IMR-90 (cell line): ENCODE measurements around the gene COL23A1. TPM values are rescaled to one million over a fixed set of nuclear protein-coding genes. Genes with fewer than 3 reads are reported as not detected.

ENCODE experiments used
- ATAC-seq: fragments of 200-7000 bp; cut with Tn5 transposase; 2 replicates; pipeline ENCODE4 v1.9.1; 2020; ENCODE audit warnings: low read depth, mild to moderate bottlenecking, moderate library complexity
- BruUV-seq: library from RNA; stranded (reverse); fragments of 400-500 nt; replicated peaks from 2 replicates; lab custom pipeline; 2021; lab: Mats Ljungman, UMichigan
- CTCF ChIA-PET: fragments of 300-600 bp; formaldehyde crosslinking; extraction: SDS; loops from one replicate; lab custom pipeline; 2021; ENCODE audit warnings: antibody characterized with exemption; lab: Yijun Ruan, JAX
- POLR2A ChIA-PET: fragments of 300-600 bp; sonication (Branson Sonifier 250); formaldehyde crosslinking; loops from one replicate; lab custom pipeline; 2022; ENCODE audit warnings: antibody characterized with exemption; ENCODE audit not compliant: unreplicated experiment; lab: Charles Lee
- DNase-seq: peaks from one replicate; pipeline ENCODE4 v3.0.0; 2013
- H2AFZ ChIP-seq: replicated peaks from 2 replicates; pipeline ENCODE3; 2013; ENCODE audit warnings: low read length, mild to moderate bottlenecking; ENCODE audit not compliant: poor library complexity
- H2AK5ac ChIP-seq: 2 replicates; pipeline ENCODE4 v1.6.1; 2013; ENCODE audit warnings: low read depth, low read length, inconsistent platforms
- H2AK9ac ChIP-seq: replicated peaks from 2 replicates; pipeline ENCODE3; 2013; ENCODE audit warnings: mild to moderate bottlenecking, low read depth, low read length, moderate library complexity; ENCODE audit not compliant: poor library complexity
- H2BK120ac ChIP-seq: 2 replicates; pipeline ENCODE4 v1.6.1; 2013; ENCODE audit warnings: low read depth, low read length, inconsistent platforms
- H2BK15ac ChIP-seq: 3 replicates; pipeline ENCODE4 v1.6.1; 2013; ENCODE audit warnings: low read depth, low read length, inconsistent platforms
- H2BK20ac ChIP-seq: 2 replicates; pipeline ENCODE4 v1.6.1; 2013; ENCODE audit warnings: low read depth, mild to moderate bottlenecking, inconsistent platforms, low read length, moderate library complexity
- H2BK5ac ChIP-seq: 2 replicates; pipeline ENCODE4 v1.6.1; 2013; ENCODE audit warnings: mild to moderate bottlenecking, low read depth, low read length, inconsistent platforms; ENCODE audit not compliant: poor library complexity, severe bottlenecking
- H3K14ac ChIP-seq: replicated peaks from 2 replicates; pipeline ENCODE4 v1.6.1; 2013; ENCODE audit warnings: low read depth, low read length, inconsistent platforms
- H3K18ac ChIP-seq: 2 replicates; pipeline ENCODE4 v1.6.1; 2013; ENCODE audit warnings: low read depth, low read length, control low read depth
- H3K23ac ChIP-seq: 2 replicates; pipeline ENCODE4 v1.6.1; 2013; ENCODE audit warnings: low read depth, low read length, inconsistent platforms
- H3K27ac ChIP-seq: 2 replicates; pipeline ENCODE4 v1.5.1; 2013; ENCODE audit warnings: mild to moderate bottlenecking, control low read depth, low read length; ENCODE audit not compliant: insufficient read depth
- H3K27me3 ChIP-seq: 2 replicates; pipeline ENCODE4 v1.6.1; 2013; ENCODE audit warnings: low read length; ENCODE audit not compliant: control insufficient read depth, insufficient read depth
- H3K36me3 ChIP-seq: 2 replicates; pipeline ENCODE4 v1.6.1; 2013; ENCODE audit warnings: low read length, mixed read lengths; ENCODE audit not compliant: control insufficient read depth, insufficient read depth
- H3K4ac ChIP-seq: 2 replicates; pipeline ENCODE4 v1.6.1; 2013; ENCODE audit warnings: low read depth, low read length, inconsistent platforms
- H3K4me1 ChIP-seq: 2 replicates; pipeline ENCODE4 v1.6.1; 2013; ENCODE audit warnings: low read length, mixed read lengths; ENCODE audit not compliant: control insufficient read depth, insufficient read depth
- H3K4me2 ChIP-seq: 2 replicates; pipeline ENCODE4 v1.6.1; 2013; ENCODE audit warnings: low read depth, mild to moderate bottlenecking, control low read depth, low read length, moderate library complexity
- H3K4me3 ChIP-seq: 2 replicates; pipeline ENCODE4 v1.5.1; 2013; ENCODE audit warnings: low read depth, mild to moderate bottlenecking, control low read depth, low read length, moderate library complexity; ENCODE audit not compliant: insufficient read depth
- H3K56ac ChIP-seq: 2 replicates; pipeline ENCODE4 v1.6.1; 2013; ENCODE audit warnings: low read length, inconsistent platforms; ENCODE audit not compliant: insufficient read depth; ENCODE audit errors: extremely low read depth
- H3K79me1 ChIP-seq, 2 experiments: 2 replicates each; pipeline ENCODE4 v1.6.1; 2013; ENCODE audit warnings: low read length in 2 of 2, inconsistent platforms in 1 of 2, low read depth in 1 of 2
- H3K9ac ChIP-seq: 2 replicates; pipeline ENCODE4 v1.6.1; 2013; ENCODE audit warnings: low read depth, low read length, control low read depth
- H3K9me1 ChIP-seq: 2 replicates; pipeline ENCODE4 v1.6.1; 2013; ENCODE audit warnings: low read length, inconsistent platforms; ENCODE audit not compliant: insufficient read depth
- H3K9me3 ChIP-seq: 2 replicates; pipeline ENCODE4 v1.6.1; 2013; ENCODE audit warnings: low read length; ENCODE audit not compliant: control insufficient read depth, insufficient read depth
- H4K20me1 ChIP-seq: 2 replicates; pipeline ENCODE4 v1.6.1; 2013; ENCODE audit warnings: low read length, inconsistent platforms; ENCODE audit not compliant: insufficient read depth
- H4K5ac ChIP-seq: 2 replicates; pipeline ENCODE4 v1.6.1; 2013; ENCODE audit warnings: mild to moderate bottlenecking, low read depth, low read length, control low read depth
- H4K8ac ChIP-seq, 2 experiments: 2 replicates each; pipeline ENCODE4 v1.6.1; 2013; ENCODE audit warnings: low read depth in 2 of 2, low read length in 2 of 2, control low read depth in 1 of 2, inconsistent platforms in 1 of 2
- H4K91ac ChIP-seq: 2 replicates; pipeline ENCODE4 v1.6.1; 2013; ENCODE audit warnings: low read depth, low read length, inconsistent platforms; ENCODE audit not compliant: insufficient read depth
- MAFK ChIP-seq: IDR thresholded peaks from 2 replicates; pipeline ENCODE4 v1.6.1; 2012; ENCODE audit warnings: low read depth, low read length, improper control_type of control experiment
- MAZ ChIP-seq: IDR thresholded peaks from 2 replicates; pipeline ENCODE4 v1.6.1; 2012; ENCODE audit warnings: low read depth, mild to moderate bottlenecking, low read length, improper control_type of control experiment, moderate library complexity, borderline replicate concordance
- RCOR1 ChIP-seq: IDR thresholded peaks from 2 replicates; pipeline ENCODE4 v1.6.1; 2012; ENCODE audit warnings: mild to moderate bottlenecking, low read length, improper control_type of control experiment; ENCODE audit not compliant: insufficient replicate concordance
- RFX5 ChIP-seq: IDR thresholded peaks from 2 replicates; pipeline ENCODE4 v1.8.0; 2012; ENCODE audit warnings: low read depth, mild to moderate bottlenecking, low read length, moderate library complexity
- SMC3 ChIP-seq: fragments of 150-350 bp; IDR thresholded peaks from 2 replicates; pipeline ENCODE4 v1.6.1; 2016; ENCODE audit warnings: low read depth, mild to moderate bottlenecking, antibody characterized with exemption, low read length, moderate library complexity
- WGBS, 2 experiments: methylation state at CpG; one replicate each; pipeline versions ENCODE4 v1.1.5 to v1.1.7; 2013; ENCODE audit warnings: missing lambda C conversion rate in 2 of 2; ENCODE audit not compliant: insufficient read length in 1 of 2; ENCODE audit errors: extremely low coverage in 2 of 2; 5-methylcytosine and 5-hydroxymethylcytosine counted together
- dilution Hi-C: fragments of 300-500 bp; cut with HindIII; formaldehyde crosslinking; loops from one replicate; pipeline ENCODE4 v1.14.3; 2018; ENCODE audit warnings: low sequenced_read_pairs; ENCODE audit not compliant: unreplicated experiment
- in situ Hi-C: fragments of 300-500 bp; cut with MboI; formaldehyde crosslinking; loops from 3 replicates; pipeline ENCODE4 v1.14.3; 2019; ENCODE audit warnings: low sequenced_read_pairs, inconsistent platforms, mixed read lengths
- intact Hi-C: fragments of 100-400 bp; cut with micrococcal nuclease; formaldehyde crosslinking; loops from 2 replicates; pipeline ENCODE4 v1.10.0; 2022
- polyA plus RNA-seq, 3 experiments: library from polyadenylated mRNA; depleted of rRNA; stranded (reverse); fragments of >200 nt; gene quantifications; 2 replicates each; pipeline ENCODE4 v1.2.3, GENCODE V29; 2012; ENCODE audit warnings: low replicate concordance in 1 of 3
- total RNA-seq: library from RNA; depleted of rRNA; stranded (reverse); fragments of >200 nt; gene quantifications from 2 replicates; pipeline ENCODE4 v1.2.3, GENCODE V29; 2012

COL23A1 gene
- total and polyA plus RNA-seq, 2 of the 4 experiments (the other 2 are of a cell fraction) = not detected

DNA sequence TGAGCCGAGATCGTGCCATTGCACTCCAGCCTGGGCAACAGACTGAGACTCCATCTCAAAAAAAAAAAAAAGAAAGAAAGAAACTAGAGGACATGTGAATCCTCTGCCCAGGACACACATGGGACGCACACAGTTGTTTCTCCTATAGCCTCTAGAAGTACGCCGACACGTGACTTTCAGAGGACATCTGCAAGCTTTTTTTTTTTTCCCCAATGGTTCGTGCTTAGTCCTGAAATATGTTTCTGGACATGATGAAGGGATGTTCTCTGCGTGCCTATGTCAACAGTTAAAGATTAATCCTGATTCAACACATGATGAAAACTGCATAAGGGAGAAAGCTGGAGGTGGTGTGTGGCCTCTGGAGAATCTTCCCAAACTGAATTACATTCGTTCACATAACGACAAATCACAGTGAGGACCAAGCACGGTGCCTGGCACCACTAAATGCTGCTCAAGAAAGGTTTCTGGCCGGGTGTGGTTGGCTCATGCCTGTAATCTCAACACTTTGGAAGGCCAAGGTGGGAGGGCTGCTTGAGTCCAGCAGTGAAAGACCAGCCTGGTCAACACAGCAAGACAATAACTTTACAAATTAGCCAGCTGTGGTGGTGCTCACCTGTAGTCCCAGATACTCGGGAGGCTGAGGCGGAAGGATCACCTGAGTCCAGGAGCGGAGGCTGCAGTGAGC, 9.8 kb downstream of the COL23A1 start:
- H3K27me3 ChIP-seq = no peaks in the 10 kb centered on the region
- no peak overlapping the region for H4K91ac ChIP-seq
- no peaks in the 10 kb centered on the region for H3K36me3 ChIP-seq
- H3K9ac ChIP-seq = no peak overlapping the region
- dilution Hi-C loops = no loop called here
- no peak overlapping the region for H3K56ac ChIP-seq
- DNase-seq (no peak), ATAC-seq (no peak)
- no peak overlapping the region for H3K4me3 ChIP-seq
- peaks cover 10% of the 10 kb centered on the region for H3K9me3 ChIP-seq
- intact Hi-C loops = no loop called here
- H3K4ac ChIP-seq = no peak overlapping the region
- H3K27ac ChIP-seq = no peak overlapping the region
- no peak overlapping the region for H4K8ac ChIP-seq
- no peak overlapping the region for H3K18ac ChIP-seq
- H2AK5ac ChIP-seq = no peak overlapping the region
- H3K4me2 ChIP-seq = no peak overlapping the region
- H3K23ac ChIP-seq = no peak overlapping the region
- no peak overlapping the region for H2BK15ac ChIP-seq
- in situ Hi-C loops = no loop called here
- no TSS peak for BruUV-seq
- H3K9me1 ChIP-seq = no peaks in the 10 kb centered on the region
- no peaks in the 10 kb centered on the region for H3K4me1 ChIP-seq
- 42% methylated on average over 2 of the region's 15 CpGs; no CpG with 5 or more reads in 1 of the 2 experiments for WGBS, 2 experiments
- H4K20me1 ChIP-seq = no peaks in the 10 kb centered on the region
- H3K79me1 ChIP-seq = no peaks in the 10 kb centered on the region
- no peak overlapping the region for H2AK9ac ChIP-seq
- POLR2A ChIA-PET = no interaction called here
- TF ChIP-seq MAZ = no peak
- no peak for TF ChIP-seq RFX5
- no peak for TF ChIP-seq MAFK
- TF ChIP-seq RCOR1 = no peak
- no peak for TF ChIP-seq SMC3
- no peak overlapping the region for H3K14ac ChIP-seq
- H2BK5ac ChIP-seq = no peak overlapping the region
- no peak overlapping the region for H4K5ac ChIP-seq
- H2BK120ac ChIP-seq = no peak overlapping the region
- H2AFZ ChIP-seq = no peak overlapping the region
- CTCF ChIA-PET = no interaction called here
- H2BK20ac ChIP-seq = no peak overlapping the region
